ENCODE results near the gene OARD1. TPM values are rescaled to one million over a fixed set of nuclear protein-coding genes. Genes with fewer than 3 reads are reported as not detected.

OARD1 gene
- total RNA-seq, 2 experiments from 2014 or later, result 28.4 to 32.2 TPM

GRCh38 chr6:41051873-41052272 lies 20.3 kb downstream of the OARD1 start:
- Mint-ChIP-seq H3K27ac (peak overlapping the region; percentile 86), H3K4me3 (no peak overlapping the region), H3K9me3 (peaks cover 3% of the 10 kb centered on the region), H3K36me3 (ENCODE audit: low read depth) (peaks cover 5% of the 10 kb centered on the region), H3K27me3 (no peaks in the 10 kb centered on the region), H3K4me1 (peaks cover 20% of the 10 kb centered on the region)
- no peak for DNase-seq
- ChIA-PET POLR2A (no interaction called here), CTCF (interaction anchor here (1.2 to 1.6 kb wide), 2 partner anchors 11 to 24 kb away, joined by 4 to 5 read pairs; no protein-coding TSS in a partner anchor)

GRCh38 chr6:41050536-41050935 lies 21.6 kb downstream of the OARD1 start:
- no peak for DNase-seq
- POLR2A ChIA-PET, result no interaction called here
- peaks cover 5% of the 10 kb centered on the region for H3K36me3 Mint-ChIP-seq (ENCODE audit: low read depth)
- peaks cover 20% of the 10 kb centered on the region for H3K4me1 Mint-ChIP-seq
- H3K27ac Mint-ChIP-seq, result no peak overlapping the region
- peaks cover 3% of the 10 kb centered on the region for H3K9me3 Mint-ChIP-seq
- CTCF ChIA-PET, result interaction anchor here (2.7 to 3.1 kb wide), 2 partner anchors 10 to 22 kb away, joined by 12 to 17 read pairs; no protein-coding TSS in a partner anchor
- H3K27me3 Mint-ChIP-seq, result no peaks in the 10 kb centered on the region
- H3K4me3 Mint-ChIP-seq, result no peak overlapping the region

GRCh38 chr6:41049955-41050354 lies 22.2 kb downstream of the OARD1 start:
- ChIA-PET CTCF (interaction anchor here (1.2 to 3.1 kb wide), 4 partner anchors 9 to 22 kb away, joined by 3 to 17 read pairs (median 8); no protein-coding TSS in a partner anchor), POLR2A (no interaction called here)
- no peaks in the 10 kb centered on the region for H3K27me3 Mint-ChIP-seq
- DNase-seq, result no peak
- H3K4me1 Mint-ChIP-seq, result peaks cover 20% of the 10 kb centered on the region
- peaks cover 5% of the 10 kb centered on the region for H3K36me3 Mint-ChIP-seq (ENCODE audit: low read depth)
- no peak overlapping the region for H3K27ac Mint-ChIP-seq
- peaks cover 3% of the 10 kb centered on the region for H3K9me3 Mint-ChIP-seq
- H3K4me3 Mint-ChIP-seq, result no peak overlapping the region

- ChIA-PET POLR2A (no interaction called here), CTCF (interaction anchor here (1.2 to 3.1 kb wide), 4 partner anchors 9 to 21 kb away, joined by 3 to 17 read pairs (median 8); no protein-coding TSS in a partner anchor)
- no peaks in the 10 kb centered on the region for H3K27me3 Mint-ChIP-seq
- H3K36me3 Mint-ChIP-seq (ENCODE audit: low read depth), result peaks cover 5% of the 10 kb centered on the region
- no peak for DNase-seq
- no peak overlapping the region for H3K27ac Mint-ChIP-seq
- peaks cover 20% of the 10 kb centered on the region for H3K4me1 Mint-ChIP-seq
- H3K9me3 Mint-ChIP-seq, result peaks cover 3% of the 10 kb centered on the region
- H3K4me3 Mint-ChIP-seq, result no peak overlapping the region
Observed at GRCh38 chr6:41049521-41049920, 22.6 kb downstream of the OARD1 start.

- H3K27ac Mint-ChIP-seq, result peak overlapping the region; percentile 14
- peaks cover 3% of the 10 kb centered on the region for H3K9me3 Mint-ChIP-seq
- H3K4me1 Mint-ChIP-seq, result peaks cover 17% of the 10 kb centered on the region
- ChIA-PET CTCF (interaction anchor here (2.7 to 3.1 kb wide), 2 partner anchors 8 to 20 kb away, joined by 12 to 17 read pairs; no protein-coding TSS in a partner anchor), POLR2A (no interaction called here)
- no peak overlapping the region for H3K4me3 Mint-ChIP-seq
- no peaks in the 10 kb centered on the region for H3K27me3 Mint-ChIP-seq
- H3K36me3 Mint-ChIP-seq (ENCODE audit: low read depth), result peaks cover 5% of the 10 kb centered on the region
- DNase-seq, result no peak
Observed at GRCh38 chr6:41047745-41048732, 24.1 kb downstream of the OARD1 start.

- ChIA-PET POLR2A (no interaction called here), CTCF (interaction anchor here (4.6 kb wide), 1 partner anchor 14 kb away, joined by 22 read pairs; no protein-coding TSS in a partner anchor)
- Mint-ChIP-seq H3K4me3 (no peak overlapping the region), H3K9me3 (peaks cover 3% of the 10 kb centered on the region), H3K27ac (peak overlapping the region; percentile 14), H3K27me3 (no peaks in the 10 kb centered on the region), H3K36me3 (ENCODE audit: low read depth) (peaks cover 5% of the 10 kb centered on the region), H3K4me1 (peaks cover 11% of the 10 kb centered on the region)
- DNase-seq, result no peak
Observed at GRCh38 chr6:41047306-41047705, 24.9 kb downstream of the OARD1 start.

GRCh38 chr6:41046084-41046483 lies 26.1 kb downstream of the OARD1 start:
- Mint-ChIP-seq H3K27ac (no peak overlapping the region), H3K4me3 (no peak overlapping the region), H3K9me3 (no peaks in the 10 kb centered on the region), H3K4me1 (peaks cover under 1% of the 10 kb centered on the region), H3K36me3 (ENCODE audit: low read depth) (no peaks in the 10 kb centered on the region), H3K27me3 (no peaks in the 10 kb centered on the region)
- no peak for DNase-seq
- POLR2A ChIA-PET, result no interaction called here
- CTCF ChIA-PET, result interaction anchor here (2.2 to 4.6 kb wide), 2 partner anchors 10 to 12 kb away, joined by 9 to 22 read pairs; no protein-coding TSS in a partner anchor

- no peak for DNase-seq
- Mint-ChIP-seq H3K4me1 (peaks cover 4% of the 10 kb centered on the region), H3K36me3 (ENCODE audit: low read depth) (no peaks in the 10 kb centered on the region), H3K9me3 (no peaks in the 10 kb centered on the region), H3K27ac (no peak overlapping the region), H3K27me3 (no peaks in the 10 kb centered on the region), H3K4me3 (no peak overlapping the region)
- ChIA-PET CTCF (interaction anchor here (0.8 to 4.6 kb wide), 3 partner anchors 8 to 12 kb away, joined by 3 to 22 read pairs (median 9); no protein-coding TSS in a partner anchor), POLR2A (no interaction called here)
Observed at GRCh38 chr6:41045664-41046063, 26.5 kb downstream of the OARD1 start.

GRCh38 chr6:41043151-41043550 lies 29.0 kb downstream of the OARD1 start:
- H3K36me3 Mint-ChIP-seq (ENCODE audit: low read depth), result no peaks in the 10 kb centered on the region
- DNase-seq, result no peak
- H3K27me3 Mint-ChIP-seq, result no peaks in the 10 kb centered on the region
- no peak overlapping the region for H3K4me3 Mint-ChIP-seq
- H3K4me1 Mint-ChIP-seq, result peaks cover 12% of the 10 kb centered on the region
- H3K27ac Mint-ChIP-seq, result peak overlapping the region; percentile 64
- POLR2A ChIA-PET, result no interaction called here
- H3K9me3 Mint-ChIP-seq, result no peaks in the 10 kb centered on the region
- CTCF ChIA-PET, result interaction anchor here (0.8 to 4.6 kb wide), 5 partner anchors 10 to 26 kb away, joined by 3 to 22 read pairs (median 5); partner anchors contain the start of gene APOBEC2

GRCh38 chr6:41042226-41043055 lies 29.7 kb downstream of the OARD1 start, which contains the start of gene TSPO2:
Gene TSPO2, plus strand, starts transcription at chr6:41042467. Its CDS starts 519 bp downstream, at chr6:41042986.
- H3K27ac Mint-ChIP-seq, result peak within 1 kb of the TSS; percentile 64
- peaks cover 12% of the 10 kb centered on the region for H3K4me1 Mint-ChIP-seq
- no peaks in the 10 kb centered on the region for H3K9me3 Mint-ChIP-seq
- CTCF ChIA-PET, result interaction anchor here (0.7 to 4.6 kb wide), 5 partner anchors 9 to 17 kb away, joined by 3 to 22 read pairs (median 4); partner anchors contain the start of gene APOBEC2
- no peaks in the 10 kb centered on the region for H3K36me3 Mint-ChIP-seq (ENCODE audit: low read depth)
- POLR2A ChIA-PET, result no interaction called here
- H3K4me3 Mint-ChIP-seq, result no peak within 1 kb of the TSS
- H3K27me3 Mint-ChIP-seq, result no peaks in the 10 kb centered on the region
- DNase-seq, result no peak

GRCh38 chr6:41040940-41041536 lies 31.1 kb downstream of the OARD1 start:
- H3K9me3 Mint-ChIP-seq, result no peaks in the 10 kb centered on the region
- no peak overlapping the region for H3K27ac Mint-ChIP-seq
- no peak overlapping the region for H3K4me3 Mint-ChIP-seq
- DNase-seq, result no peak
- peaks cover 12% of the 10 kb centered on the region for H3K4me1 Mint-ChIP-seq
- H3K27me3 Mint-ChIP-seq, result peaks cover 3% of the 10 kb centered on the region
- no peaks in the 10 kb centered on the region for H3K36me3 Mint-ChIP-seq (ENCODE audit: low read depth)
- POLR2A ChIA-PET, result no interaction called here
- CTCF ChIA-PET, result interaction anchor here (1.6 to 3.1 kb wide), 3 partner anchors 9 to 15 kb away, joined by 5 to 26 read pairs (median 12); no protein-coding TSS in a partner anchor

All from activated CD4-positive, alpha-beta T cell treated with anti-CD3 and anti-CD28 coated beads, Interleukin-2, amount 10 ng/mL, durations not matched to agents 7 days and 5 days (primary cell).